Cardiac fibroblast (primary cell): ENCODE data around the gene NRXN3.

Source experiments
- DNase-seq, 2 donors: peaks; one replicate each; pipeline versions ENCODE4 v3.0.0 to v3.0.0-alpha.2; 2010; ENCODE audit warnings: low read depth in 2 of 2
- H3K4me3 ChIP-seq, 2 donors: replicated peaks in 1 of 2; 1 replicate in 1 of 2; 2 replicates in 1 of 2; pipeline ENCODE4 v1.5.1; 2011; ENCODE audit warnings: low read depth in 2 of 2, low read length in 2 of 2, mild to moderate bottlenecking in 2 of 2, moderate library complexity in 1 of 2
- TF ChIP-seq, protein P1 (sequence below): IDR thresholded peaks from one replicate; pipeline ENCODE4 v1.5.1; 2011; ENCODE audit warnings: low read depth, mild to moderate bottlenecking, low read length, inconsistent platforms

NRXN3 gene

DNA sequence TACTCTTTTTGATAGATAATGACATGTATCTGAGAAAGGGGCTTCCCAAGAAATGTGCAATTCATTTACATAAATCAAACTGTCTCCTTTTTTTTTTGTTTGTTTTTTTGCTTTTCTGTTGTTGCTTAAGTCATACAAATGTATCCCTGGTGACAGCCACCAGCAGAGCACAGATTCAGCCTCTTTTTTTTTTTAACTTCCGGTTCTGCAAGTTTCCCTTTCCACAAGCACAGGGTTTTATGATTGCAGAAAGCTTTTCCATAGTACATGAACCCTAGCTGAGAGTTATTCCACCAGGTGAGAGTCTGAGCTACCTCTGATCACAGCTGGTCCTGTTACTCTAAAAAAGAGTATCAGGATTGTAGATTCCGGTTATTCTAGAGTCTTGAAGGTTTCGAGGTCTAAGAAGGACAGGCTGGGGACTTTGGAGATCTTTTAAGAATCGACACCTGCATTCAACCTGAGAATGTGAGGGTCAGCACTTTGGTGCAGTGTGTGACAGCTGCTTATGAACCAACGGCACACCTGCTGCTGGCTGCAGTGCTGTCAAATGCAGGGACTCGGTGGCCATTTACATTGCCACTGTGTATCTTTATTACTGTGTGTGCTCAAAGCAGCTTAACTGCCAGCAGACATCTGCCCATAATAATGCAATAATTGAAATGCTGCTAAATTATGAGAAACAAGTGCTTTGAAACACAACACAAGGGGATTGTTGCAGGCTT, 551.7 kb downstream of the NRXN3 start:
- no peak for DNase-seq
- TF ChIP-seq, protein P1, sequence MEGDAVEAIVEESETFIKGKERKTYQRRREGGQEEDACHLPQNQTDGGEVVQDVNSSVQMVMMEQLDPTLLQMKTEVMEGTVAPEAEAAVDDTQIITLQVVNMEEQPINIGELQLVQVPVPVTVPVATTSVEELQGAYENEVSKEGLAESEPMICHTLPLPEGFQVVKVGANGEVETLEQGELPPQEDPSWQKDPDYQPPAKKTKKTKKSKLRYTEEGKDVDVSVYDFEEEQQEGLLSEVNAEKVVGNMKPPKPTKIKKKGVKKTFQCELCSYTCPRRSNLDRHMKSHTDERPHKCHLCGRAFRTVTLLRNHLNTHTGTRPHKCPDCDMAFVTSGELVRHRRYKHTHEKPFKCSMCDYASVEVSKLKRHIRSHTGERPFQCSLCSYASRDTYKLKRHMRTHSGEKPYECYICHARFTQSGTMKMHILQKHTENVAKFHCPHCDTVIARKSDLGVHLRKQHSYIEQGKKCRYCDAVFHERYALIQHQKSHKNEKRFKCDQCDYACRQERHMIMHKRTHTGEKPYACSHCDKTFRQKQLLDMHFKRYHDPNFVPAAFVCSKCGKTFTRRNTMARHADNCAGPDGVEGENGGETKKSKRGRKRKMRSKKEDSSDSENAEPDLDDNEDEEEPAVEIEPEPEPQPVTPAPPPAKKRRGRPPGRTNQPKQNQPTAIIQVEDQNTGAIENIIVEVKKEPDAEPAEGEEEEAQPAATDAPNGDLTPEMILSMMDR = no peak
- no peak overlapping the region for H3K4me3 ChIP-seq

DNA sequence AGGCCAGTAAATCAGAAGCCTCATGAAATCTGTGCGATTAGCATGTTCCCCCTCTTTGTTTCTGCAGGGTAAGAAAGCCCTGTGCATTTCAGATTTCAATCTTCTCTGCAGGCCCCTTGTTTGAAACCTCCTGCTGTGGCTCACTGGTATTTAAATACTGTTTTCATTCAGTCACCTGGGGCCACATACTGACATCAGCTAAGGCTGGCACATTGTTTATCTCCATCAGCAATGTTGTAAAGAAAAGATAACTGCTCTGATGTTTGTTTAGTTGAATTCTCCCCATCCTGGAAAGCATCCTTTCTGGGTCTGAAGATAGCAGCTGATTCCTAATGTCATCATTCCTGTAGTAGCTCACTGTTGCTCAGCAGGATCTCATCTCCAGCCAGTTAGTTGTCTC, 554.9 kb downstream of the NRXN3 start:
- TF ChIP-seq, protein P1 = no peak
- no peak overlapping the region for H3K4me3 ChIP-seq
- no peak for DNase-seq

DNA sequence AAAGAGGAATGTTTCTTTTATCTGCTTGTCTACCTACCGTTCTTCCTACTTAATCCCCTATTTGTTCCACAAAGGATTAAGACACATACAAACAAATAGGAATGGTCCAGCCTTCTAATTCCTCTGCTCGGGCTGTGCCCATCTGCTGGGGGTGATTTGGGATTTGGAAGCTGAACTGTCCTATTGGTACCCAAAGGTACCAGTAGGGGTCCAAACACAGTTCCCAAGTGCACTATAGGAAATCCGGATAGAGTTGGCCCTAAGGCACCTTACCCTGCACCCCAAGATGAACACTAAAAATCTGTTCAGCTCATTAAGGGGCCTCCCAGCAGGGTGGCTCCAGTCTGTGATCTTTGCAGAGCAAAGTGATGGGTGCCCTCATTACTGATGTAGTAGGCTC, 566.9 kb downstream of the NRXN3 start:
- no peak for DNase-seq
- TF ChIP-seq, protein P1 = no peak
- no peak overlapping the region for H3K4me3 ChIP-seq

DNA sequence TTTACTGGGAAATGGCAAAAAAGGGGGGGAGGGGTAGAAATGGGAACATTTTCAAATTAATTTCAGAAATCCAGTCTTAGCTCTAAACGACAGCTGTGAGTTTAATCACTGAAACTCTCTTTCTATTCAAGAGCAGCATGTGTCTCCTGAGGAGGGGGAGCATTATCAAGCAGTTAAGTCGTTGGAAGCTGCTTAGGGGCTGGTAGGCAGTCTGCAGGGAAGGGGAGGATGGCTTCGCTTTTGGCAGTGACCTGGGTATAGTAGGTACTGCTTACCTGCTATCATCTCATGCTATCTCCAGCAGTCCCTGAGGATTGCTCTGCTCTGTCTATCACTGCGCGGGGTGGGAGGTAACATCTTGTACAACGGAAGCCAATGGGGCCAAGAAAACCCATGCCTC, 567.4 kb downstream of the NRXN3 start:
- H3K4me3 ChIP-seq = no peak overlapping the region
- no peak for DNase-seq
- TF ChIP-seq, protein P1 = no peak

DNA sequence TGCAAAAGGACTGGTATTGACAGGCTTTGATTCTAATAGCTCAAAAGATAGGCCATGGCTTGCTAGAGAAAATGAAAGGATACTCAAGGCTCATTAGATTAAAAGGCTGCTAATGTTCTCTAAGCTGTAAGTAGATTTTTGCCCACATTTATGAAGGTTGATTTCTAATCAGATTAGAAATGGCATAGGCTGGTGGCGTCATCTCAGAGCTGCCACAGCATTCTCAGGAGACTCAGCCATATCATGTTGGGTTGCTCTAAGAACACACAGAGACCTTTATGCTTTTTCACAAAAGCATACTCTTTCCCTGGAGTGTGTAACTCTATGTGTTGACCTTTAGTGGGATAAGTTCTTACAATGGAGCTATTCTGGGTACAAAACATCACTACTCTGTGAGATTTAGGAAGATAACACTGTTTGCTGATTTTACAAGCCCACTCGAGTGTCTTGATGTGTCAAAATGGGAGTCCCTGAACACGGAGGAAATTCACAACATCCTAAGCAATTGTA, 576.0 kb downstream of the NRXN3 start:
- TF ChIP-seq, protein P1 = no peak
- no peak overlapping the region for H3K4me3 ChIP-seq
- DNase-seq = no peak

DNA sequence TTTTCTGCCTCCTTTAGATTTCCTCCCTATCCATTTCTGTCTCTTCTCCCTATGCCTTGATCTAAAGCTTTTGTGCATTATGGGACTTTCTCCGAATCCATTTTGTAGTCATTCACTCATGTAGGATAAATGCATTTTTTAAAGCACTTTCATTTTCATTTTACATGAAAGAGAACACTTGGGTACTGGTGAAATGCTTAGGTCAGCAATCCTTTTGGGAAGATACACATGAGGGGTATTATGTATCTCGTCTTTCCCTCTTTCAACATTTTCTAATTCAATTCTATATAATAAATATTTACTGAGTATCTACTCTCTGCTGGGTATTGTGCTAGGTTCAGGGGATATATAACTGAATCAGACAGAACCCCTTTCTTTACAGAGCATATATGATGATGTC, 577.6 kb downstream of the NRXN3 start:
- H3K4me3 ChIP-seq = no peak overlapping the region
- no peak for DNase-seq
- TF ChIP-seq, protein P1 = no peak
